ENCODE data around the gene AMZ1. TPM values are rescaled to one million over a fixed set of nuclear protein-coding genes. Genes with fewer than 3 reads are reported as not detected.
A peak's percentile ranks its signal among the peaks of the same experiment; 100 is the strongest.

The AMZ1 gene
- total RNA-seq, 1 donor: 14.2 TPM

DNA sequence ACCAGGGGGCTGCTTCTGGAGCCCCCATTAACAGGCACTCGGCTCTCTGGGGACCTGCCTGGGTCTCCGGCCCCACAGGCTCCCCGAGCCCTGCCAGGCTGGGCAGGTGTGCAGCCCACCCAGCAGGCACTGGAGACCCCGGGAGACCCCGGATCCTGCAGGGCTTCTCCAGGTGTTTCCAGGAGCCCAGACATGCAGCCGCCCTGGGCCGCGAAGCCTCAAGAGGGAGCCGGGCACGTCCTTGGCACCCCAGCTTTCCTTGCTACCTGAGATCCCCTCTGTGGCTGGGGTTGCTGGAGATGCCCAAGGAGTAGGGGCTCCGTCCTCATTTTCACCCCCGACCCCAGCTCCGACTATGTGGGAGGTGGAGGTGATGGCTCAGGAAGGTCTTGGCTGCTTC, 7.7 kb upstream of the AMZ1 start:
- no peak for DNase-seq (ENCODE audit: low read depth)
- TF ChIP-seq, protein P1, sequence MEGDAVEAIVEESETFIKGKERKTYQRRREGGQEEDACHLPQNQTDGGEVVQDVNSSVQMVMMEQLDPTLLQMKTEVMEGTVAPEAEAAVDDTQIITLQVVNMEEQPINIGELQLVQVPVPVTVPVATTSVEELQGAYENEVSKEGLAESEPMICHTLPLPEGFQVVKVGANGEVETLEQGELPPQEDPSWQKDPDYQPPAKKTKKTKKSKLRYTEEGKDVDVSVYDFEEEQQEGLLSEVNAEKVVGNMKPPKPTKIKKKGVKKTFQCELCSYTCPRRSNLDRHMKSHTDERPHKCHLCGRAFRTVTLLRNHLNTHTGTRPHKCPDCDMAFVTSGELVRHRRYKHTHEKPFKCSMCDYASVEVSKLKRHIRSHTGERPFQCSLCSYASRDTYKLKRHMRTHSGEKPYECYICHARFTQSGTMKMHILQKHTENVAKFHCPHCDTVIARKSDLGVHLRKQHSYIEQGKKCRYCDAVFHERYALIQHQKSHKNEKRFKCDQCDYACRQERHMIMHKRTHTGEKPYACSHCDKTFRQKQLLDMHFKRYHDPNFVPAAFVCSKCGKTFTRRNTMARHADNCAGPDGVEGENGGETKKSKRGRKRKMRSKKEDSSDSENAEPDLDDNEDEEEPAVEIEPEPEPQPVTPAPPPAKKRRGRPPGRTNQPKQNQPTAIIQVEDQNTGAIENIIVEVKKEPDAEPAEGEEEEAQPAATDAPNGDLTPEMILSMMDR (IDR thresholded peaks at IDR 0.05; ENCODE audit: insufficient read depth, low read depth, low read length): no peak
- no peak overlapping the region for H3K4me3 ChIP-seq (ENCODE audit: low read depth, low read length)

GRCh38 chr7:2680792-2681490, 7.1 kb upstream of the AMZ1 start:
- TF ChIP-seq, protein P1 (IDR thresholded peaks at IDR 0.05; ENCODE audit: insufficient read depth, low read depth, low read length): peak; percentile 75
- H3K4me3 ChIP-seq (ENCODE audit: low read depth, low read length): no peak overlapping the region
- peak; percentile 67 for DNase-seq (ENCODE audit: low read depth)

DNA sequence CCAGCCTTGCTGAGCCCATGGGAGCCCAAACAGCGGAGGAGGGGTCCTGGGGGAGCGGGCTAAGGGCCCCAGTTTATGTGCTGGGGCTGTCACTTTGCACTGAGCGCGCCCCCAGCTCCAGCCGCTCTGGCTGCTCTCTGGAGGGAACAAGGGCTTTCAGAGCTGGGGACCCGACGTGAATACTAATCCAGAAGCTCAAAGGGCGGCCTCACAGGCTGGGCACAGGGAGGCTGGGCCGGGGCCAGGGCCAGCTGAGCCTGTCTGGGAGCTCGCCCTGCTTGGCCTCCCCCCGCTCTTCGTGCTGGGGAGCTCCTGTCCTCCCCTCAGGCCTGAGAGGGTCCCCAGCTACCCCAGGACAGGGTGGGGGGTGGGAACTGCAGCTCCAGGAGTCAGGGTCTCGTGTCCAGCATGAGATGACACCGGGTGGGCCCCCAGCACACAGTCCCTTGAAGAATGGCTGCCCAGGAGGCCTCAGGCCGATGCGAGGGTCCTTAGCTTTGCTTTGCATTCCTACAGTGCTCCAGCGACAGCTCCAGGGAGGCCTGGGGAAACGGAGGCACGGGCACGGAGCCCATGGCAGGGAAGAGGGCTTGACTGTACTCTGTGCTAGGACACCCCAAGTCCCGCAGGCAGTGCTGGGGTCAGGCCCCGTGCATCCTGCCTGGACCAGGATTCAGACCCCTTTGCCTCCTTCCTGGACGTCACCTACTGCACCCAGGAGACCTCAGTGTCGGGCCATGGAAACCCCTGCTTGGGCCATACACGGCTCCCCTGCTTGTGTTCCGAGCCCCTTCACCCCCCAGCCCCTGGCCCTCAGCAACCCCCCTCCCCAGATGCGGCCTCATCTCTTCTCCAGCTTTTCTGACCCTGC, 5.8 kb upstream of the AMZ1 start:
- no peak overlapping the region for H3K4me3 ChIP-seq (ENCODE audit: low read depth, low read length)
- TF ChIP-seq, protein P1 (IDR thresholded peaks at IDR 0.05; ENCODE audit: insufficient read depth, low read depth, low read length): no peak
- DNase-seq (ENCODE audit: low read depth): no peak

DNA sequence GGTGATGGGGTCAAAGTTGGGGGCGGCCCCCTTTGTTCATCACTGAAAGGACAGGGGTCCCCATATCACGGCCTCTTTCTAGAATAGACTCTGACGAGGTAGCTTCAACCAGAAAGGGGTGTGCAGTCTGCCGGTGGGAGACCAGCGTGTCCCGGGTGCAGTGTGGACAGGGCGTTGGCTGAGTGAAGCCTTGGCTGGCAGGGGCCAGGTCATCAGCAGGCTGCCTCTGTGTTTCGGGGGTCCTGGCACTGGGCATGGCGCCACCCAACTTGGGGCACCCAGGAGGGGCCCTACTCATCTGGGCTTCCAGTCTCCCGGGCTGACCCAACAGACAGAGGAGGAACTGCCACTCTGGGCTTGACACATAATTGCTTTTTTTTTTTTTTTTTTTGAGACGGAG, 3.5 kb upstream of the AMZ1 start:
- no peak for DNase-seq (ENCODE audit: low read depth)

DNA sequence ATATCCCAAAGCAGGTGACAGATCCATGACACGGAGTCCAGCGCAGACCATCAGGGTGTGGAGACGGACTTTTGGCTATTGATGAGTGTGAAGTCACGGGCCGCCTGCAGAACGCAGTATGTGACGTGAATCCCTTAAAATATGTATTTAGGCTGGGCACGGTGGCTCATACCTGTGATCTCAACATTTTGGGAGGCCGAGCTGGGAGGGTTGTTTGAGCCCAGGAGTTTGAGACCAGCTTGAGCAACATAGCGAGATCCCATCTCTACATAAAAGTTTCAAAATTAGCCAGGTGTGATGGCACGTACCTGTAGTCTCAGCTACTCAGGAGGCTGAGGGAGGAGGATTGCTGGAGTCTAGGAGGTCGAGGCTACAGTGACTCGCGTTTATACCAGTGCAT, 1.9 kb upstream of the AMZ1 start:
- H3K4me3 ChIP-seq (ENCODE audit: low read depth, low read length): no peak overlapping the region
- TF ChIP-seq, protein P1 (IDR thresholded peaks at IDR 0.05; ENCODE audit: insufficient read depth, low read depth, low read length): no peak
- DNase-seq (ENCODE audit: low read depth): no peak

More for the DNA sequence above, 3.5 kb upstream of the AMZ1 start:
- TF ChIP-seq, protein P1 (IDR thresholded peaks at IDR 0.05; ENCODE audit: insufficient read depth, low read depth, low read length): no peak
- no peak overlapping the region for H3K4me3 ChIP-seq (ENCODE audit: low read depth, low read length)

GRCh38 chr7:2687338-2687869, 598 bp upstream of the AMZ1 start:
- peak overlapping the region; percentile 27 for H3K4me3 ChIP-seq (ENCODE audit: low read depth, low read length)

More at GRCh38 chr7:2687338-2687869, 598 bp upstream of the AMZ1 start:
- TF ChIP-seq, protein P1 (IDR thresholded peaks at IDR 0.05; ENCODE audit: insufficient read depth, low read depth, low read length): no peak
- DNase-seq (ENCODE audit: low read depth): peak; percentile 48
